Thymus (tissue), 11 donors: Measurements from ENCODE around the gene NR2C2AP. TPM values are rescaled to one million over a fixed set of nuclear protein-coding genes. Genes with fewer than 3 reads are reported as not detected.
"Not testable (repeated sequence)": the region's sequence is repeated elsewhere in the genome, so short reads cannot be mapped to it uniquely, and the experiment has no call there.

ENCODE experiments used
- DNase-seq, 9 donors: peaks; one replicate each; pipeline ENCODE4 v3.0.0-alpha.2; 2013; ENCODE audit warnings: low spot score in 9 of 9, low read depth in 6 of 9, missing footprints in 1 of 9
- H3K27ac ChIP-seq, 2 donors: one replicate each; pipeline ENCODE4 v1.5.1; 2013; ENCODE audit warnings: control low read depth in 1 of 2, low read depth in 1 of 2, low read length in 1 of 2, mild to moderate bottlenecking in 1 of 2, moderate library complexity in 1 of 2
- H3K27me3 ChIP-seq, 2 donors: one replicate each; pipeline ENCODE4 v1.5.1; 2013; ENCODE audit warnings: low read length in 1 of 2; ENCODE audit not compliant: control insufficient read depth in 2 of 2, insufficient read depth in 1 of 2
- H3K36me3 ChIP-seq, 2 donors: one replicate each; pipeline ENCODE4 v1.5.1; 2013; ENCODE audit warnings: low read length in 1 of 2, mild to moderate bottlenecking in 1 of 2, moderate library complexity in 1 of 2; ENCODE audit not compliant: control insufficient read depth in 2 of 2, insufficient read depth in 2 of 2
- H3K4me1 ChIP-seq, 2 donors: one replicate each; pipeline ENCODE4 v1.5.1; 2013; ENCODE audit warnings: low read length in 2 of 2; ENCODE audit not compliant: control insufficient read depth in 2 of 2, insufficient read depth in 2 of 2
- H3K4me3 ChIP-seq, 2 donors: one replicate each; pipeline ENCODE4 v1.5.1; 2013; ENCODE audit warnings: low read length in 2 of 2, control low read depth in 1 of 2, mild to moderate bottlenecking in 1 of 2
- H3K9me3 ChIP-seq, 2 donors: one replicate each; pipeline ENCODE4 v1.5.1; 2013; ENCODE audit warnings: low read length in 1 of 2, mild to moderate bottlenecking in 1 of 2; ENCODE audit not compliant: control insufficient read depth in 2 of 2, insufficient read depth in 1 of 2
- WGBS: extraction: QIAGEN DNeasy Blood & Tissue Kit; methylation state at CpG from one replicate; pipeline ENCODE4 v1.1.7; 2013; 5-methylcytosine and 5-hydroxymethylcytosine counted together
- polyA plus RNA-seq: library from polyadenylated mRNA; stranded (reverse); fragments of 200-250 nt; gene quantifications from one replicate; pipeline ENCODE4 v1.2.3, GENCODE V29; 2013
- total RNA-seq: library from RNA; stranded (reverse); fragments of 120-200 nt; gene quantifications from one replicate; pipeline ENCODE4 v1.2.4, GENCODE V29; 2013
- donor health status: healthy.

Gene NR2C2AP
- total and polyA plus RNA-seq, 2 donors = 17.7 to 20.1 TPM

DNA sequence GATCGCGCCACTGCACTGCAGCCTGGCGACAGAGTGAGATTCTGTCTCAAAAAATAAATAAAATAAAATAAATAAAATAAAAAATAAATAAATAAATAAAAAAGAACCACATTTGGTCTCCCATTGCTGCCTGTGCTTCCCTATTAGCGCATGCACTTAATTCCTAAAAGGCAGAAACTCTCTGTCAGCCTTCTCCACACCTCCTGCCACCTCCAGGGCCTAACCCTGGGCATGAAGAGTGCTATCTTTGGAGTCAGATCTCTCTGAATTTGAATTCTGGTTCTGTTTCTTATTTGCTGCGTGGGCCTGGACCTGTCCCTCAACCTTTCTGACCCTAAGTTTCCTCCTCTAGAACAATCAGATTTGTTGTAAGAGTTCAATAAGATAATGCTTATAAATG is 19.8 kb upstream of the NR2C2AP start:
- no peaks in the 10 kb centered on the region for H3K36me3 ChIP-seq
- peaks cover 9 to 44% of the 10 kb centered on the region in 2 donors for H3K27me3 ChIP-seq
- 95% methylated on average over 5 of the region's 5 CpGs for WGBS
- H3K4me1 ChIP-seq = peaks cover 2 to 4% of the 10 kb centered on the region in 2 donors
- H3K9me3 ChIP-seq = no peaks in the 10 kb centered on the region
- no peak overlapping the region for H3K27ac ChIP-seq
- DNase-seq = no peak
- H3K4me3 ChIP-seq = no peak overlapping the region

DNA sequence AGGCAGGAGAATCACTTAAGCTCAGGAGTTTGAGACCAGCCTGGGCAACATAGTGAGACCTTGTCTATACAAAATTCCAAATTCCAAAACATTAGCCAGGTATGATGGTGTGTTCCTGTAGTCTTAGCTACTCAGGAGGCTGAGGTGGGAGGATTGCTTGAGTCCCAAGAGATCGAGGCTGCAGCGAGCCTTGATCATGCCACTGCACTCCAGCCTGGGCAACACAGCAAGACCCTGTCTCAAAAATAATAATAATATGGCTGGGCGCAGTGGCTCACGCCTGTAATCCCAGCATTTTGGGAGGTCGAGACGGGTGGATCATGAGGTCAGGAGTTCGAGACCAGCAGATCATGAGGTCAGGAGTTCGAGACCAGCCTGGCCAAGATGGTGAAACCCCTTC is 17.8 kb upstream of the NR2C2AP start:
- DNase-seq, H3K27ac ChIP-seq, H3K4me1 ChIP-seq, H3K36me3 ChIP-seq, H3K9me3 ChIP-seq, H3K4me3 ChIP-seq: not testable (repeated sequence)
- WGBS = 95% methylated on average over 8 of the region's 8 CpGs
- H3K27me3 ChIP-seq = peaks cover 9 to 32% of the 10 kb centered on the region in 2 donors

DNA sequence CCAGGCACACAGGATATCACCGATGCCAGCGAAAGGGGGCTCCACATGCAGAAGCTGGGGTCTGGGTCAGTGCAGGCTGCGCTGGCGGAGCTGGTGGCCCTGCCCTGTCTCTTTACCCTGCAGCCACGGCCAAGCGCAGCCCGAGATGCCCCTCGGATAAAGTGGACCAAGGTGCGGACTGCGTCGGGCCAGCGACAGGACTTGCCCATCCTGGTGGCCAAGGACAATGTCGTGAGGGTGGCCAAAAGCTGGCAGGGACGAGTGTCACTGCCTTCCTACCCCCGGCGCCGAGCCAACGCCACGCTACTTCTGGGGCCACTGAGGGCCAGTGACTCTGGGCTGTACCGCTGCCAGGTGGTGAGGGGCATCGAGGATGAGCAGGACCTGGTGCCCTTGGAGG is 15.7 kb upstream of the NR2C2AP start:
- H3K27me3 ChIP-seq = peaks cover 0 to 31% of the 10 kb centered on the region in 2 donors
- no peak overlapping the region for H3K4me3 ChIP-seq
- no peaks in the 10 kb centered on the region for H3K4me1 ChIP-seq
- H3K27ac ChIP-seq = no peak overlapping the region
- no peaks in the 10 kb centered on the region for H3K9me3 ChIP-seq
- H3K36me3 ChIP-seq = no peaks in the 10 kb centered on the region
- 93% methylated on average over 21 of the region's 21 CpGs for WGBS
- no peak for DNase-seq

DNA sequence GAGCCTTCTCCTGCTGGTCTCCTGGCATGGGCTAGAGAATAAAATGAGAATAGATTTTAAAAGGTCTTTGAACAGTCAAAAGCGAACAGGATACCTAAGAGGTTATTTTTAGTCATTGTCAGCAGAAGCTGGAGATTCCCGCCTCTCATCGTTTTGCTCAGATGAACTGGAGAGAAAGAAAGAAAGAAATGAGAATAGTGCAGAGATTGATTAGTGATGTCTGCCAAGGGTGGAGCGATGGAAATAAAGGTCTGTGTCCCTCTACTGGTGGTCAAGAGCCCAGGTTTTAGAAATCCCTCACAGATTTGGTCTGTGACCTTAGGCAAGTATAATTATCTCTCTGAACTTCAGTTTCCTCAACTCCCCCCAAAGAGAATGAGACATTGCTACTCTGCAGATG is 13.9 kb upstream of the NR2C2AP start:
- no peak overlapping the region for H3K27ac ChIP-seq
- H3K9me3 ChIP-seq = no peaks in the 10 kb centered on the region
- H3K4me3 ChIP-seq = no peak overlapping the region
- peaks cover 5 to 36% of the 10 kb centered on the region in 2 donors for H3K27me3 ChIP-seq
- 70% methylated on average over 4 of the region's 4 CpGs for WGBS
- no peak for DNase-seq
- H3K36me3 ChIP-seq = no peaks in the 10 kb centered on the region
- no peaks in the 10 kb centered on the region for H3K4me1 ChIP-seq

DNA sequence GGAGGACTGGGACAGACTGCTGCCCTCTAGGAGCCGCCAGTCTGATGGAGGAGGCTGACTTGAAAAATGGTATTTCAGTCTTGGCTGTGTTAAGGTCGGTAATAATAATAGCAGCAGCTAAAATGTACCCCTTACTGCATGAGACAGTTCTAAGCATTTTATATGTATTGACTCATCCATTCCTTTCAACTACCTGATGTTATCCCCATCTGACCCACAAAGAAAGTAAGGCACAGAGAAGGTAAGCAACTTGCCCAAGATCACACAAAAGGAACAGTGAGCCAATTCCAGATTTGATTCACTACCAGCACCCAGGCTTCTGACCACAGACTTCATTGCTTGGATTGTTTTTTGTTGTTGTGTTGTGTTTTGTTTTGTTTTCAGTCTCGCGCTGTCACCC is 12.6 kb upstream of the NR2C2AP start:
- Histone ChIP-seq H3K4me1 (no peaks in the 10 kb centered on the region), H3K27ac (no peak overlapping the region), H3K36me3 (no peaks in the 10 kb centered on the region), H3K4me3 (no peak overlapping the region), H3K27me3 (peaks cover 15 to 49% of the 10 kb centered on the region in 2 donors), H3K9me3 (no peaks in the 10 kb centered on the region)
- 81% methylated on average over 4 of the region's 4 CpGs for WGBS
- DNase-seq = no peak

DNA sequence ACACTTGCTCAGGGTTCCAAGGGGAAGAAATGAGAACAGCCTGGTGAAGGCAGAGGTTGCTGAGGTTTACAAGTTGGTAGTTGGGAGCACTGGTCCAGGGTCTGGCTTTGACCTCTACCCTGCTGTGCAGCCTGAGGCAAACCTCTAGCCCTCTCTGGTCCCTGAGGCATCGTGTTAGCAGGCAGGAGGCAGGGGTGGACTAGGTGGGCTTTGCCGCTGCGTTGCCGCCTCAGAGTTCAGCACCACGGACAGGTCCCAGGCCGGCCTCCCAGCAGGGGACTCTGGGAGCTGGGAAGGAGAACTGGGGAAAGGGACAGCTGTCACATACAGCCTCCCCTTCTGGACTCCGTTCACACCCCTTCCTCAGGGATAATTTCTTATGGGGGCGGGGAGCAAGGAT is 11.7 kb upstream of the NR2C2AP start:
- H3K4me3 ChIP-seq = no peak overlapping the region
- H3K36me3 ChIP-seq = no peaks in the 10 kb centered on the region
- peak in 7 of 9 donors; percentile 19 to 67 (median 53) for DNase-seq
- no peak overlapping the region for H3K27ac ChIP-seq
- H3K9me3 ChIP-seq = no peaks in the 10 kb centered on the region
- H3K4me1 ChIP-seq = no peaks in the 10 kb centered on the region
- WGBS = 3% methylated on average over 8 of the region's 8 CpGs
- H3K27me3 ChIP-seq = peaks cover 15 to 55% of the 10 kb centered on the region in 2 donors

DNA sequence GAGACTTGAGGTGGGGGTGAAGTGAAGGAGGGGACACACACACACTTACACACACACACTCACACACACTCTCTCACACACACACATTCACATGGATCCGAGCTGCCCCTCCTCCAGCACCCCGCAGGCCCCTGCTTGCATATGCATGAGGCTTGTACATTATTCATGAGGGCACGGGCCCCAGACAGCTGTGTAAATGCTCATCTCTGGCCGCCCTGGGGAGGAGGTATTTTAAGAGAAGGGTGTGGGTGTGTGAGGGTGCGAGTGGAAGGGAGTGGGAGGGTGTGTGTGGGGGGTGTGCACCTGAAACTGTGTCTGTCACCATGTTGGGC is 10.9 kb upstream of the NR2C2AP start:
- no peak for DNase-seq
- H3K9me3 ChIP-seq = no peaks in the 10 kb centered on the region
- H3K27me3 ChIP-seq = peaks cover 15 to 59% of the 10 kb centered on the region in 2 donors
- H3K4me3 ChIP-seq = no peak overlapping the region
- H3K4me1 ChIP-seq = no peaks in the 10 kb centered on the region
- 13% methylated on average over 5 of the region's 5 CpGs for WGBS
- H3K36me3 ChIP-seq = no peaks in the 10 kb centered on the region
- H3K27ac ChIP-seq = no peak overlapping the region

DNA sequence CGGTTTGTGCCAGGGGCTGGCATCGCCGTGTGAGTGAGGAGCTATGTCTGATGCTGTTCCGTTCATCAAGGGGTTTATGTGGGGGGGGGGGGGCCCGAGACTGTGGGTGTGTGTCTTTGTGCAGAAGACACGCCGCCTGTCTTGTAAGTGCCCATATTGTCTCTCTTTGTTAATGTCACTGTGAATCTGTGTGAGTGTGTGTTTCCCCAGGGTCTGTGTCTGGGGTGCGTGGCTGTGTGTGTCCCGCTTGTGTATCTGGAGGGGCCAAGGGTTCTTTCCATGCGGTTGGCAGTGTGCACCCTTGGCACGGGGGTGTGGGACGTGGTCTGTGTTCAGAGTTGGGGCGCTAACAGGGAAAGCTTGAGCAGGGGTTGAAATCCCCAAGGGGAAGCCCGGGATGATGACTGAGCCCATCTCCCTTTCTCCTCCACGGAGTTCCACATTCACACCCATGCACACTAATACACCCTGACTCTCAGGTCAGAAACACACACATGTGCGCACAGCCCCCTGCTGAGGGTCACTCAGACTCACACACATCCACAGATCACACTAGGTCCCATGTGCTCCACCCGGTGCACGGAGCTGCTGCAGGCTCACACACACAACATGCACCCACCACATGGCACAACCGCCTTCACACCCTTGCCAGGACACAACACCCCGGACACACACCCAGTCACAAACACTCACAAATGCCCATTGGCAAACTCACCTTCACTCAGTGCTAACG is 10.4 kb upstream of the NR2C2AP start:
- Histone ChIP-seq H3K9me3 (no peaks in the 10 kb centered on the region), H3K27me3 (peaks cover 15 to 59% of the 10 kb centered on the region in 2 donors)
- WGBS = 61% methylated on average over 21 of the region's 21 CpGs

DNA sequence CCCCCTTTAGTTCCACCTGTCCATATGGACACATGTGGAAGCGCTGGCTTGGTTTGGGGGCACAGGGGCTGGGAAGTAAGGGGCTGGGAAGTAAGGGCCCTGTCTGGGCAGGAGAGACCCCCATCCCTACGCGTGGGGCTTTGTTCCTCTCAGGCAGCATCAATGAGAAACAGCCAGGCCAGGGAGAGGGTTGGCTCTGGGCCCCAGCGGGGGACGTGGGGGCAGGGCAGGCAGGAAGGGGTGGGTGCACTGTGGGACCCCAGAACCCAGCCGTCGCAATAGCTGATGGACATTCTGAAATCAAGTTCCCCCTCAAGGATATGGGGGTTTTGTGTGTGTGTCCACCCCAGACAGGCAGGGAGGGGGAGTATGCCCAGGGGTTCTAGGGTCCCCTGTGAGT is 9.7 kb upstream of the NR2C2AP start:
- Histone ChIP-seq H3K27me3 (peaks cover 15 to 59% of the 10 kb centered on the region in 2 donors), H3K9me3 (no peaks in the 10 kb centered on the region), H3K36me3 (no peaks in the 10 kb centered on the region), H3K27ac (no peak overlapping the region), H3K4me1 (no peaks in the 10 kb centered on the region), H3K4me3 (no peak overlapping the region)
- DNase-seq = no peak
- WGBS = 16% methylated on average over 7 of the region's 7 CpGs

More for the DNA sequence above, 10.4 kb upstream of the NR2C2AP start:
- H3K27ac ChIP-seq = no peak overlapping the region
- no peak overlapping the region for H3K4me3 ChIP-seq
- H3K36me3 ChIP-seq = no peaks in the 10 kb centered on the region
- H3K4me1 ChIP-seq = no peaks in the 10 kb centered on the region
- no peak for DNase-seq
